GM18907 (cell line): ENCODE results near the gene SLC41A1.

Experiments
- ATAC-seq: cut with Tn5 transposase; IDR thresholded peaks from one replicate; pipeline ENCODE4 v1.9.1; 2021; ENCODE audit warnings: mild to moderate bottlenecking, moderate library complexity; ENCODE audit not compliant: unreplicated experiment

Gene SLC41A1

GRCh38 chr1:205763980-205764379 is 49.0 kb downstream of the SLC41A1 start:
- no peak for ATAC-seq

- no peak for ATAC-seq
Measured at GRCh38 chr1:205760606-205761005, 52.4 kb downstream of the SLC41A1 start.

- ATAC-seq, result no peak
Measured at GRCh38 chr1:205756552-205756951, 56.4 kb downstream of the SLC41A1 start.

GRCh38 chr1:205754857-205755256 is 58.1 kb downstream of the SLC41A1 start:
- no peak for ATAC-seq

GRCh38 chr1:205751036-205751651 is 61.9 kb downstream of the SLC41A1 start:
- ATAC-seq, result no peak

- peak; percentile 83 for ATAC-seq
Measured at GRCh38 chr1:205750138-205751035, 62.6 kb downstream of the SLC41A1 start, which contains the start of gene NUCKS1. TSS of gene NUCKS1 (minus strand) at chr1:205750182. CDS start at chr1:205749973, 209 bp downstream.

- peak; percentile 76 for ATAC-seq
Measured at GRCh38 chr1:205749234-205750137, 63.5 kb downstream of the SLC41A1 start.

- ATAC-seq, result peak; percentile 20
Measured at GRCh38 chr1:205748403-205749233, 64.4 kb downstream of the SLC41A1 start.

GRCh38 chr1:205746757-205747412 is 66.1 kb downstream of the SLC41A1 start:
- ATAC-seq, result no peak

- ATAC-seq, result no peak
Measured at GRCh38 chr1:205744403-205744802, 68.6 kb downstream of the SLC41A1 start.

- no peak for ATAC-seq
Measured at GRCh38 chr1:205743977-205744376, 69.0 kb downstream of the SLC41A1 start.

- no peak for ATAC-seq
Measured at GRCh38 chr1:205741681-205742080, 71.3 kb downstream of the SLC41A1 start.

- no peak for ATAC-seq
Measured at GRCh38 chr1:205739348-205740160, 73.4 kb downstream of the SLC41A1 start.
